Activated CD8-positive, alpha-beta memory T cell treated with anti-CD3 and anti-CD28 coated beads, Interleukin-2, amount 50 U/mL, for 24 hours (primary cell): ENCODE results near the gene MST1.

ENCODE experiments used
- DNase-seq: peaks from one replicate; pipeline ENCODE4 v3.0.0-alpha.2; 2020; ENCODE audit errors: extremely low read depth

MST1 gene

GRCh38 chr3:49717959-49718857 is 28.9 kb upstream of the MST1 start:
- DNase-seq, result no peak

GRCh38 chr3:49717211-49717958 is 28.1 kb upstream of the MST1 start:
- DNase-seq, result no peak

GRCh38 chr3:49716691-49717210 is 27.5 kb upstream of the MST1 start:
- DNase-seq, result no peak

GRCh38 chr3:49716169-49716568 is 26.9 kb upstream of the MST1 start:
- DNase-seq, result no peak

- DNase-seq, result no peak
Measured at GRCh38 chr3:49715611-49716121, 26.4 kb upstream of the MST1 start.

GRCh38 chr3:49714728-49715550 is 25.7 kb upstream of the MST1 start:
- no peak for DNase-seq

GRCh38 chr3:49713336-49714105 is 24.2 kb upstream of the MST1 start:
- DNase-seq, result no peak

- DNase-seq, result no peak
Measured at GRCh38 chr3:49712631-49713317, 23.5 kb upstream of the MST1 start.

GRCh38 chr3:49712166-49712565 is 22.9 kb upstream of the MST1 start:
- DNase-seq, result no peak

GRCh38 chr3:49711489-49711888 is 22.2 kb upstream of the MST1 start:
- no peak for DNase-seq

GRCh38 chr3:49709852-49710251 is 20.6 kb upstream of the MST1 start:
- no peak for DNase-seq

- no peak for DNase-seq
Measured at GRCh38 chr3:49707113-49707480, 17.8 kb upstream of the MST1 start.

GRCh38 chr3:49706456-49707112 is 17.3 kb upstream of the MST1 start:
- no peak for DNase-seq

- no peak for DNase-seq
Measured at GRCh38 chr3:49705390-49705960, 16.2 kb upstream of the MST1 start.

GRCh38 chr3:49704629-49705028 is 15.4 kb upstream of the MST1 start:
- DNase-seq, result no peak

GRCh38 chr3:49703956-49704355 is 14.7 kb upstream of the MST1 start:
- DNase-seq, result no peak

GRCh38 chr3:49703443-49703927 is 14.2 kb upstream of the MST1 start:
- DNase-seq, result no peak

- no peak for DNase-seq
Measured at GRCh38 chr3:49702672-49703071, 13.4 kb upstream of the MST1 start.

GRCh38 chr3:49701388-49702077 is 12.3 kb upstream of the MST1 start:
- DNase-seq, result no peak
